K562 (cell line): ENCODE data around the gene AMZ2. TPM values are rescaled to one million over a fixed set of nuclear protein-coding genes. Genes with fewer than 3 reads are reported as not detected.
A peak's percentile ranks its signal among the peaks of the same experiment; 100 is the strongest.

ENCODE experiments used
- ATF1 ChIP-seq, 2 experiments: fragments of 450-650 bp in 1 of 2; IDR thresholded peaks; 2 replicates each; pipeline ENCODE4 v1.6.1; 2016; ENCODE audit warnings: missing compliant biosample characterization in 1 of 2, missing genetic modification characterization in 1 of 2
- BCOR ChIP-seq: fragments of 450-650 bp; IDR thresholded peaks from 2 replicates; pipeline ENCODE4 v1.6.1; 2016
- CC2D1A ChIP-seq: fragments of 450-650 bp; IDR thresholded peaks from 2 replicates; pipeline ENCODE4 v1.6.1; 2017; ENCODE audit warnings: mild to moderate bottlenecking
- CREB3 ChIP-seq: fragments of 450-650 bp; conservative IDR thresholded peaks from 2 replicates; pipeline ENCODE4 v1.6.1; 2016; ENCODE audit warnings: missing genetic modification characterization, low read depth, mild to moderate bottlenecking, missing compliant biosample characterization, moderate library complexity
- E2F3 ChIP-seq: fragments of 250-450 bp; sonication (Bioruptor Pico); IDR thresholded peaks from 2 replicates; pipeline ENCODE4 v1.4.0; 2020; ENCODE audit warnings: mild to moderate bottlenecking
- ETV5 ChIP-seq: sonication (generic); formaldehyde crosslinking; IDR thresholded peaks from 2 replicates; pipeline ENCODE4 v1.4.0; 2020; ENCODE audit warnings: low read depth, mild to moderate bottlenecking, missing genetic modification reagents
- GTF2E2 ChIP-seq: fragments of 200-800 bp; sonication (Bioruptor generic); IDR thresholded peaks from 2 replicates; pipeline ENCODE4 v1.6.1; 2016; ENCODE audit warnings: missing genetic modification characterization, missing compliant biosample characterization
- HDAC2 ChIP-seq: fragments of 450-650 bp; IDR thresholded peaks from 2 replicates; pipeline ENCODE4 v1.6.1; 2016; ENCODE audit warnings: mild to moderate bottlenecking
- JUND ChIP-seq, 2 experiments: IDR thresholded peaks; 2 replicates in 1 of 2; 3 replicates in 1 of 2; pipeline ENCODE4 v1.6.1; 2011; ENCODE audit warnings: borderline replicate concordance in 2 of 2, low read depth in 2 of 2, low read length in 2 of 2, improper control_type of control experiment in 1 of 2, missing biosample characterization in 1 of 2, missing genetic modification characterization in 1 of 2, missing genetic modification reagents in 1 of 2
- NBN ChIP-seq: fragments of 450-650 bp; IDR thresholded peaks from 2 replicates; pipeline ENCODE4 v1.6.1; 2016; ENCODE audit warnings: low read depth, mild to moderate bottlenecking
- POLR2A ChIP-seq: fragments of 450-650 bp; conservative IDR thresholded peaks from 2 replicates; pipeline ENCODE4 v1.6.1; 2016
- POLR2B ChIP-seq: fragments of 450-650 bp; IDR thresholded peaks from 2 replicates; pipeline ENCODE4 v1.6.1; 2018; ENCODE audit warnings: low read depth; ENCODE audit not compliant: partially characterized antibody
- RBFOX2 ChIP-seq: fragments of 200-400 bp; formaldehyde crosslinking; IDR thresholded peaks from 2 replicates; pipeline ENCODE4 v1.6.1; 2017; ENCODE audit warnings: low read depth, mild to moderate bottlenecking, low read length, moderate library complexity
- RFX7 ChIP-seq: fragments of 250-450 bp; sonication (Bioruptor Pico); IDR thresholded peaks from 2 replicates; pipeline ENCODE4 v1.5.1; 2021; ENCODE audit warnings: mild to moderate bottlenecking
- SMAD4 ChIP-seq: fragments of 250-450 bp; sonication (Bioruptor Pico); conservative IDR thresholded peaks from 2 replicates; pipeline ENCODE4 v1.8.0; 2021; ENCODE audit warnings: inconsistent platforms, mild to moderate bottlenecking, moderate library complexity
- SRF ChIP-seq, 2 experiments: fragments of 250-450, 450-650 bp in 1 of 2; sonication (Bioruptor Pico) in 1 of 2; sonication (generic) in 1 of 2; formaldehyde crosslinking; IDR thresholded peaks; 2 replicates each; pipeline versions ENCODE4 v1.5.0 to v1.5.1; 2020 to 2022; ENCODE audit warnings: mild to moderate bottlenecking in 1 of 2, missing genetic modification reagents in 1 of 2
- TAL1 ChIP-seq: fragments of 450-650 bp; IDR thresholded peaks from 2 replicates; pipeline ENCODE4 v1.6.1; 2016; ENCODE audit warnings: mild to moderate bottlenecking
- ZKSCAN1 ChIP-seq: fragments of 150-350 bp; IDR thresholded peaks from 2 replicates; pipeline ENCODE4 v1.6.1; 2016; ENCODE audit warnings: low read depth, low read length
- ZNF347 ChIP-seq: fragments of 450-650 bp; formaldehyde crosslinking; IDR thresholded peaks from 2 replicates; pipeline ENCODE4 v1.4.0; 2020; ENCODE audit warnings: low read depth, mild to moderate bottlenecking, moderate library complexity
- ZNF444 ChIP-seq: fragments of 250-450 bp; sonication (Bioruptor Pico); IDR thresholded peaks from 2 replicates; pipeline ENCODE4 v1.4.0; 2020; ENCODE audit warnings: mild to moderate bottlenecking, moderate library complexity
- ZNF512 ChIP-seq: IDR thresholded peaks from 2 replicates; pipeline ENCODE4 v1.6.1; 2016; ENCODE audit warnings: missing genetic modification characterization, missing compliant biosample characterization
- polyA plus RNA-seq, 8 experiments: library from polyadenylated mRNA; depleted of rRNA in 4 of 8; stranded (reverse) in 5 of 8; unstranded in 3 of 8; fragments of >200 nt; fragmentation: Nextera tagmentation in 2 of 8; fragmentation: Illumina TruSeq in 1 of 8; extraction: Ambion mirVana in 2 of 8; extraction: Trizol in 1 of 8; gene quantifications; 2 replicates each; pipeline versions ENCODE4 v1.2.1 to v1.2.3, GENCODE V29; 2011 to 2014; ENCODE audit warnings: inconsistent platforms in 1 of 8, missing spikeins in 1 of 8
- total RNA-seq, 7 experiments: library from RNA; depleted of rRNA in 6 of 7; stranded (reverse); fragments of >200 nt in 6 of 7; fragmentation: Illumina TruSeq in 2 of 7; extraction: Trizol in 2 of 7; gene quantifications; 2 replicates each; pipeline versions ENCODE4 v1.2.1 to v1.2.3, GENCODE V29; 2011 to 2021; ENCODE audit warnings: low replicate concordance in 1 of 7

AMZ2 gene
- total and polyA plus RNA-seq, 9 of the 15 experiments (the other 6 are each of a cell fraction or from before 2014, with no cell fraction given) = 22.6 to 92.2 (median 52.6) TPM

- TF ChIP-seq CREB3 (tag) (no peak), SRF (CRISPR knock-in tag; IDR thresholded peaks at IDR 0.05) (no peak), ZNF512 (tag) (no peak), ZKSCAN1 (no peak), ZNF444 (CRISPR knock-in tag) (no peak), NBN (0 out of 2 replicates have a peak, but pooled peaks have one; percentile 27), POLR2B (peak; percentile 36), E2F3 (CRISPR knock-in tag) (peak; percentile 18; the same call in 1 of the 2 replicates), RFX7 (CRISPR knock-in tag) (no peak), GTF2E2 (tag) (peak; percentile 70), POLR2A (peak; percentile 81), SMAD4 (CRISPR knock-in tag) (no peak), ATF1 (CRISPR knock-in tag; IDR thresholded peaks at IDR 0.05) (no peak), ATF1 (tag; IDR thresholded peaks at IDR 0.05) (peak; percentile 45; the same call in 1 of the 2 replicates), TAL1 (no peak), ZNF347 (no peak), BCOR (0 out of 2 replicates have a peak, but pooled peaks have one; percentile 38), ETV5 (CRISPR knock-in tag) (no peak), HDAC2 (peak; percentile 34; the same call in 1 of the 2 replicates), CC2D1A (no peak), RBFOX2 (peak; percentile 93), JUND (IDR thresholded peaks at IDR 0.05; ENCODE audit: borderline replicate concordance, low read depth, low read length) (peak; percentile 36; the same call in 1 of the 2 replicates), JUND (tag; IDR thresholded peaks at IDR 0.05; ENCODE audit: borderline replicate concordance, low read depth, low read length) (peak; percentile 34; the same call in 1 of the 3 replicates)
These were observed 44.2 kb downstream of the AMZ2 start (continued) for GRCh38 chr17:68291836-68292688.
